Ectodermal cell (in vitro differentiated cells): ENCODE data around the gene PRKCQ.

Experiments
- H3K27ac ChIP-seq: 2 replicates; pipeline ENCODE4 v1.7.0; 2013; ENCODE audit warnings: mild to moderate bottlenecking, low read depth, low read length; ENCODE audit not compliant: insufficient read depth, poor library complexity, severe bottlenecking
- H3K27me3 ChIP-seq: 2 replicates; pipeline ENCODE4 v1.7.0; 2013; ENCODE audit warnings: mild to moderate bottlenecking, low read length; ENCODE audit not compliant: insufficient read depth, control insufficient read depth, poor library complexity, severe bottlenecking
- H3K36me3 ChIP-seq: one replicate; pipeline ENCODE4 v1.7.0; 2013; ENCODE audit warnings: low read length; ENCODE audit not compliant: control insufficient read depth, insufficient read depth
- H3K4me1 ChIP-seq: one replicate; pipeline ENCODE4 v1.7.0; 2013; ENCODE audit warnings: low read length; ENCODE audit not compliant: control insufficient read depth, insufficient read depth
- H3K4me3 ChIP-seq: 2 replicates; pipeline ENCODE4 v1.7.0; 2013; ENCODE audit warnings: low read depth, low read length, control low read depth; ENCODE audit not compliant: insufficient read depth
- H3K9me3 ChIP-seq: 2 replicates; pipeline ENCODE4 v1.7.0; 2013; ENCODE audit warnings: mild to moderate bottlenecking, low read length, moderate library complexity; ENCODE audit not compliant: control insufficient read depth
- WGBS, 2 experiments: methylation state at CpG; one replicate each; pipeline ENCODE4 v1.1.7; 2013; ENCODE audit warnings: missing lambda C conversion rate in 2 of 2; 5-methylcytosine and 5-hydroxymethylcytosine counted together

PRKCQ gene

DNA sequence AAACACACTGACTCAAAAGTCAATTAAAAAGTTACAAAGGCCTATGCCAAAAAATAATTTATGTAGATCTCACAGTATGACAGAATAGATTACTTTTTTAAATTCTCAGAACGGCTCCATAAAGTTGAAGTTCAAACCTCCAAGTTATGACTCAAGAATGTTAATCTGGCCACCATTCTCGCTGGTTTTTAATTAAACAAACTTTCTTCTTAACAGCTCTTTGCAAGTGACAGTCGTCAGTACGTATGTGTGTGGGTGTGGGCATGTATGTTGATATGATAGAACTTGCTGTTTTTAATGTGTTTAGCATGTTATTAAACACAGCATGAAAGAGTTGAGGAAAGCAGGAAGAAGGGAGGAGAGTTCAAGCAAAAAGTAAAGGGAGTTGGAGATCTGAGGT lies 18.5 kb downstream of the PRKCQ start:
- H3K4me1 ChIP-seq: peaks cover 17% of the 10 kb centered on the region
- H3K27ac ChIP-seq: no peak overlapping the region
- H3K4me3 ChIP-seq: no peak overlapping the region
- no peaks in the 10 kb centered on the region for H3K36me3 ChIP-seq
- 93 to 100% methylated on average over 3 to 4 of the region's 4 CpGs for WGBS, 2 experiments
- H3K27me3 ChIP-seq: peaks cover 3% of the 10 kb centered on the region
- H3K9me3 ChIP-seq: no peaks in the 10 kb centered on the region

GRCh38 chr10:6558759-6559461 lies 21.2 kb downstream of the PRKCQ start:
- 92 to 96% methylated on average over 10 to 12 of the region's 12 CpGs for WGBS, 2 experiments
- H3K4me1 ChIP-seq: peaks cover 12% of the 10 kb centered on the region
- H3K9me3 ChIP-seq: no peaks in the 10 kb centered on the region
- H3K27me3 ChIP-seq: no peaks in the 10 kb centered on the region
- H3K36me3 ChIP-seq: no peaks in the 10 kb centered on the region
- no peak overlapping the region for H3K4me3 ChIP-seq
- H3K27ac ChIP-seq: no peak overlapping the region

DNA sequence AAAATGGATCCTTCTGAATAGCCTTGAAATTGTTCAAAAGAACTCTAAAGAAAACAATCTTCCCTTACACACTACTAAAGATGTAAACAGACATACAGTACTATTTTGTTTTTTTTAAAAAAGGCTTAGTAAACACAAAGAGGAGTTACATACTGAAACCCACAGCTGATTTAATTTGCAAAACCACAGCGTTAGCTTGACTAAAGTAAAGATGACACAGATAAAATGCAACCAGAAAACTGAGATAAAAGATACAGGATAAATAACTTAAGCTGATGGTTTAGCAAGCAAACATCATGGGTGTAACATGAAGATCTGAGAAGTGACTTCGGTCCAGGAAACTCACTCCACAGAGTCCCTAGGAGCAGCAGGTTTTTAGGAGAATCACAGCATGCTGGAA lies 21.8 kb downstream of the PRKCQ start:
- H3K4me1 ChIP-seq: peaks cover 5% of the 10 kb centered on the region
- H3K4me3 ChIP-seq: no peak overlapping the region
- H3K36me3 ChIP-seq: no peaks in the 10 kb centered on the region
- H3K27me3 ChIP-seq: no peaks in the 10 kb centered on the region
- H3K27ac ChIP-seq: no peak overlapping the region
- 90 to 97% methylated on average over 2 of the region's 2 CpGs for WGBS, 2 experiments
- no peaks in the 10 kb centered on the region for H3K9me3 ChIP-seq

GRCh38 chr10:6553937-6554336 lies 26.1 kb downstream of the PRKCQ start:
- 88 to 89% methylated on average over 7 of the region's 7 CpGs for WGBS, 2 experiments
- H3K4me1 ChIP-seq: no peaks in the 10 kb centered on the region

DNA sequence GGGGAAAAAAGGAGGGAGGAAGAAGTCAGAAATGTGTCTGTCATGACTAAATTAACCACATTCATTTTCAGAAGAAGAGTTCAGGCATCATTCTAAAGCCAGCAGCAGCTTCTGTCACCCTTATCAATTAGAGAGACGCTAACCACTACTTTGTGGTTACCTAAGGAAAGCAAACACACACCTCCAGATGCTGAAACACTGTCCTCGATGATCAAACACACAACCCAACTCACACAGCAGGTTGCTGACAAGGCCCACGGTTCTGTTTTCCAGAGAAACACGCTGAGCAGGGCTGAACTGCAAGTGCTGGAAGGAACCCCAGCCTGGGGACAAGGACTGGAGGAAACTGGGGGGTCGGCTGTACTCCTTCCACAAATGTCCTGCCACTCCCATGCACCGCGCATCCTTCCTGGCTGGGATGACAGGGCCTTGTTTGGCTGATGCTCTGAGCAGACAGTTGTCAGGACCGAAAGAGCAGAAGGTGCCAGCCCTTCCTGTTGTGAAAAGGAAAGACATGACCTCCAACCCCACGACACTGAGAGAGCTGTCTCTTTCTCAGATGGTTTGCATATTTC lies 36.6 kb downstream of the PRKCQ start:
- Histone ChIP-seq H3K9me3 (no peaks in the 10 kb centered on the region), H3K27me3 (peaks cover 14% of the 10 kb centered on the region), H3K4me3 (no peak overlapping the region), H3K36me3 (no peaks in the 10 kb centered on the region), H3K27ac (no peak overlapping the region), H3K4me1 (peaks cover 9% of the 10 kb centered on the region)
- WGBS, 2 experiments: 69 to 73% methylated on average over 9 of the region's 9 CpGs

More at GRCh38 chr10:6553937-6554336, 26.1 kb downstream of the PRKCQ start:
- Histone ChIP-seq H3K9me3 (no peaks in the 10 kb centered on the region), H3K27me3 (no peaks in the 10 kb centered on the region), H3K36me3 (no peaks in the 10 kb centered on the region), H3K4me3 (no peak overlapping the region), H3K27ac (no peak overlapping the region)

DNA sequence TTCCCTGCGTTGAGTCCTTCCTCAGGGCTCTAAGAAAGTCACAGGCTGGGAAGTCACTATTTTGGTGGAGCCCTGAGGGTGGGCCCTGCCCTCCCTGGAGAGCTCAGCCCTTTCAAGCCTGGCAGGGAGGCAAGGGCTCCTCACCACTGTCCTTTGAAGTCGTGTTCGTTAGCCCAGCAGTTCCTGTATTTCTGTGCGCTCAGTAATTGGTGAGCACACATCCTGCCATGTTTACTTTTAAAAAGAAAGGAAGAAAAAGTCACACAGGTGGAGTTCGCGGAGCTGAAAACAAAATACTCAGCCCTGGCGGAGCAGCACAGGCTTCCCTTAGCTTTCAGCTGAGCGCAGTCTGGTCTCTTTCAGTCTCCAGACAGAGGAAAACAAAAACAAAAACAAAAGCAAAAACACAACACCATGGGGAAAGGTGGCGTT lies 37.1 kb downstream of the PRKCQ start:
- Histone ChIP-seq H3K36me3 (no peaks in the 10 kb centered on the region), H3K27ac (no peak overlapping the region), H3K9me3 (no peaks in the 10 kb centered on the region), H3K27me3 (peaks cover 14% of the 10 kb centered on the region), H3K4me1 (peaks cover 9% of the 10 kb centered on the region), H3K4me3 (no peak overlapping the region)
- WGBS, 2 experiments: 17% methylated on average over 8 of the region's 9 CpGs

DNA sequence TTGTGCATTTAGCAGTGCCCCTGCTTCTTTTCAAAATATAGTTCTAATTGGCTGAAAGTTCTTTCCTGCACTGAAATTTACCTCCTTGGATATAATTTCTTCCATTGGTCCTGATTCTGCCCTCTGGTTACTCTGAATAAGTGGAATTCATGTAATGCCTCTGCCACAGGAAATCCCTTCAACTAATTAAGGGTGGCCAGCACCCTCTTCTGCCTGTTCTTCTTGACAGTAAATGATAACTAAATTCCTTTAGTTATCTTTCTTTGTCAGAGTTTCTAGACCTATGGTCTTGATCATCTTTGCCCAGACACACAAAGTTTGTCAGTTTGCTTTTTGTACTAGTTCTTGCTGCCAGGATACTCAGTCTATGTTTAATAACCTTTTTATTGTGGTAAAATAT lies 40.2 kb downstream of the PRKCQ start:
- Histone ChIP-seq H3K36me3 (no peaks in the 10 kb centered on the region), H3K9me3 (no peaks in the 10 kb centered on the region), H3K4me3 (no peak overlapping the region), H3K27ac (no peak overlapping the region), H3K4me1 (peaks cover 9% of the 10 kb centered on the region), H3K27me3 (peaks cover 14% of the 10 kb centered on the region)

- Histone ChIP-seq H3K27ac (no peak overlapping the region), H3K4me3 (no peak overlapping the region), H3K36me3 (no peaks in the 10 kb centered on the region), H3K9me3 (no peaks in the 10 kb centered on the region), H3K27me3 (peaks cover 5% of the 10 kb centered on the region), H3K4me1 (peaks cover under 1% of the 10 kb centered on the region)
- WGBS, 2 experiments: 73 to 75% methylated on average over 5 of the region's 5 CpGs
These were observed 42.3 kb downstream of the PRKCQ start for GRCh38 chr10:6537770-6538169.

DNA sequence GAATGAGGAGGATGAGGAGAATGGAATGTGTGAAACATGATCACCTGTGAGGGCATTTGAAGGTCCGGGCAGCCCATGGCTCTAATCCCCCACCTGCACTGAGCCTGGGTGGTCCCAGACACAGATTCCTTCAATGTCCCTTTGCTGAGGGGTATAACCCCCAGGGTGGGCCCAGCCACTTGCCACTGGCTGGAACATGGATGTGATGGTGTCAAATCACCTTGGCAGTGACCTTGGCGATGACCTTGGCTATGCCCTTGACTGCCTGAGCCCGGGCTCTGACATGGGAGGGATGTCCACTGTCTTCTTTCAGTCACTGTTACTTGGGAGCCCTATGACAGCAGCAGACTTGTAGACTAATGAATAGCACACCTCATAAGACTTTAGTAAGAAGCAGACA lies 44.0 kb downstream of the PRKCQ start:
- WGBS, 2 experiments: 96% methylated on average over 3 of the region's 3 CpGs
- H3K4me3 ChIP-seq: no peak overlapping the region
- peaks cover 1% of the 10 kb centered on the region for H3K27me3 ChIP-seq
- H3K36me3 ChIP-seq: no peaks in the 10 kb centered on the region
- no peaks in the 10 kb centered on the region for H3K4me1 ChIP-seq
- H3K9me3 ChIP-seq: no peaks in the 10 kb centered on the region
- H3K27ac ChIP-seq: no peak overlapping the region

DNA sequence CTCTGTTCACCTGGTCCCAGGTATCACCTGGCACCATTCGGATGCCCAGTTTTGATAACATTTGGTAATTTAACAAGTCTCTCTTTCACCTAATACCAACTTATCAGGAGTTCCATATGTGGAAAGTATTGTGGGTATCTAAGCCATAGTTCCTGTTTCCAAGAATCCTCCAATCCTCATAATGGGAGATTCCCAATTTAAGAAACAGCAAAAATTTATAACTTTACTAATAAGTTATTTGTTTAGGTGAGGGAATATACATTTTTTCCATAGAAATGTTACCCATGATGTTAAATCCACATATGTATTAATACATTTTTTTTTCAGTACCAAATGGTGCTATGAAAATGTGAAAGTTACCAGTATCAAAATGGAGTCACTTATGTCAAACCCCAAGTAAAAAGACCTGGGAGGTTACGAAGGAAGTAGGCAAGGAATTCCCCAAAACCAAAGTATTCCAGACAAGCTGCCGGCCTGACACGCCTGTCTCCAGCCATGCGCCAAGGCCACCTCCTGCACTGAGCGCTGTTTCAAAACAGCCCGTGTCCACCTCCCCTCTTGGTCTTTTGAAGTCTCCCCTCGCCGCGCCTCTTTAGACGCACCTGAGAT lies 44.8 kb downstream of the PRKCQ start:
- H3K9me3 ChIP-seq: no peaks in the 10 kb centered on the region
- no peaks in the 10 kb centered on the region for H3K4me1 ChIP-seq
- no peaks in the 10 kb centered on the region for H3K27me3 ChIP-seq
- H3K27ac ChIP-seq: no peak overlapping the region
- WGBS, 2 experiments: 94 to 97% methylated on average over 11 of the region's 11 CpGs
- H3K36me3 ChIP-seq: no peaks in the 10 kb centered on the region
- H3K4me3 ChIP-seq: no peak overlapping the region
